ENCODE data around the gene OR51V1. TPM values are rescaled to one million over a fixed set of nuclear protein-coding genes. Genes with fewer than 3 reads are reported as not detected.

OR51V1 gene
- polyA plus RNA-seq, 1 experiment, result not detected

DNA sequence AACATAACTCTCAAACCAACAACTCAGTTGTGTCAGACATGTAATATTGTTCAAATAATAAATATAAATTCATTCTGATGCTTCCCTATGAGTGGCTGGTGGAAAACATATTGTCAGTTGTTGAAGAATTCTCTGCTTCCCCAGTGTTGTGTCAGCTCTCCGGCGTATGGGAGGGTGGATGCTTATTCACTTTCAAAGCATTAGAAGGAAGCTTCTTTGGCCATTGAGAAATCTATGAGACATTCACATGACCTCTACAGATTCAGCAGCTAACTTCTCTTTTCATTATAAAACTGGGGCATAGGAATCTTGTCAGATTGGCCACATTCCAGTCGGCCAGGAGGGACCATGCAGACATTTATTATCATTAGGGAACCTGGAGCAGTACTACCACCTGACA lies 2.9 kb downstream of the OR51V1 start:
- Histone ChIP-seq H3K9me3 (ENCODE audit: control insufficient read depth, insufficient read depth, low read length) (no peaks in the 10 kb centered on the region), H3K27me3 (ENCODE audit: control insufficient read depth, insufficient read depth, low read length) (no peaks in the 10 kb centered on the region), H3K27ac (ENCODE audit: low read depth, low read length) (no peak overlapping the region), H3K4me3 (ENCODE audit: low read depth, low read length) (no peak overlapping the region)
- TF ChIP-seq, protein P1, sequence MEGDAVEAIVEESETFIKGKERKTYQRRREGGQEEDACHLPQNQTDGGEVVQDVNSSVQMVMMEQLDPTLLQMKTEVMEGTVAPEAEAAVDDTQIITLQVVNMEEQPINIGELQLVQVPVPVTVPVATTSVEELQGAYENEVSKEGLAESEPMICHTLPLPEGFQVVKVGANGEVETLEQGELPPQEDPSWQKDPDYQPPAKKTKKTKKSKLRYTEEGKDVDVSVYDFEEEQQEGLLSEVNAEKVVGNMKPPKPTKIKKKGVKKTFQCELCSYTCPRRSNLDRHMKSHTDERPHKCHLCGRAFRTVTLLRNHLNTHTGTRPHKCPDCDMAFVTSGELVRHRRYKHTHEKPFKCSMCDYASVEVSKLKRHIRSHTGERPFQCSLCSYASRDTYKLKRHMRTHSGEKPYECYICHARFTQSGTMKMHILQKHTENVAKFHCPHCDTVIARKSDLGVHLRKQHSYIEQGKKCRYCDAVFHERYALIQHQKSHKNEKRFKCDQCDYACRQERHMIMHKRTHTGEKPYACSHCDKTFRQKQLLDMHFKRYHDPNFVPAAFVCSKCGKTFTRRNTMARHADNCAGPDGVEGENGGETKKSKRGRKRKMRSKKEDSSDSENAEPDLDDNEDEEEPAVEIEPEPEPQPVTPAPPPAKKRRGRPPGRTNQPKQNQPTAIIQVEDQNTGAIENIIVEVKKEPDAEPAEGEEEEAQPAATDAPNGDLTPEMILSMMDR (IDR thresholded peaks at IDR 0.05; ENCODE audit: low read depth, low read length), result no peak
- peak; percentile 7 for DNase-seq (ENCODE audit: low read depth, low spot score)
- CTCF ChIA-PET, result interaction anchor here (1.0 to 1.3 kb wide), 3 partner anchors 74 to 184 kb away, joined by 3 to 4 read pairs (median 3); no protein-coding TSS in a partner anchor
- POLR2A ChIA-PET, result interaction anchor here (0.5 kb wide), 1 partner anchor 131 kb away, joined by 3 read pairs; no protein-coding TSS in a partner anchor

DNA sequence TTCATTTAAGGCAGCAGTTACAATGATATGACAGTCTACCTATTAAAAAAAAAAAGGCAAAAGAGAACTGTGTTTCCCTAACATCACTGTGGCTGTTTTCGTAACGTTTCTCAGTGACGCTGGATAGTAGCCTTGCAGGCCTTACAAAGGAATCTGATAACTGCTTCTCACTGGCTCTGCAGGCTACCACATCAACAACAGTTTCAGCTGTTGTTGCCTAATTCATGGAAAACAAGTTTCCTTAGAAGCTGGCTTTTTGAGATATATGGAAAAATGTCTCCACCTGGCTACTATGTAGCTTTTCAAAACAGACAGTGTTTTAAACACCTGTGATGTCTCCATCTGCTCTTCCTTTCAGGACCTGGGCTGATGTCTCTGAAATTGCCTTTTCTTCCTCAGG lies 3.8 kb downstream of the OR51V1 start:
- CTCF ChIA-PET, result interaction anchor here (0.6 to 1.3 kb wide), 5 partner anchors 73 to 185 kb away, joined by 3 to 4 read pairs (median 3); no protein-coding TSS in a partner anchor
- POLR2A ChIA-PET, result no interaction called here
- Histone ChIP-seq H3K27me3 (ENCODE audit: control insufficient read depth, insufficient read depth, low read length) (no peaks in the 10 kb centered on the region), H3K4me3 (ENCODE audit: low read depth, low read length) (no peak overlapping the region), H3K9me3 (ENCODE audit: control insufficient read depth, insufficient read depth, low read length) (no peaks in the 10 kb centered on the region), H3K27ac (ENCODE audit: low read depth, low read length) (no peak overlapping the region)
- DNase-seq (ENCODE audit: low read depth, low spot score), result no peak
- TF ChIP-seq, protein P1 (IDR thresholded peaks at IDR 0.05; ENCODE audit: low read depth, low read length), result no peak

- Histone ChIP-seq H3K9me3 (ENCODE audit: control insufficient read depth, insufficient read depth, low read length) (no peaks in the 10 kb centered on the region), H3K27ac (ENCODE audit: low read depth, low read length) (no peak overlapping the region), H3K4me3 (ENCODE audit: low read depth, low read length) (no peak overlapping the region), H3K27me3 (ENCODE audit: control insufficient read depth, insufficient read depth, low read length) (no peaks in the 10 kb centered on the region)
- TF ChIP-seq, protein P1 (IDR thresholded peaks at IDR 0.05; ENCODE audit: low read depth, low read length), result no peak
- POLR2A ChIA-PET, result no interaction called here
- CTCF ChIA-PET, result no interaction called here
- DNase-seq (ENCODE audit: low read depth, low spot score), result no peak
Measured at GRCh38 chr11:5196067-5196466, 4.4 kb downstream of the OR51V1 start.

DNA sequence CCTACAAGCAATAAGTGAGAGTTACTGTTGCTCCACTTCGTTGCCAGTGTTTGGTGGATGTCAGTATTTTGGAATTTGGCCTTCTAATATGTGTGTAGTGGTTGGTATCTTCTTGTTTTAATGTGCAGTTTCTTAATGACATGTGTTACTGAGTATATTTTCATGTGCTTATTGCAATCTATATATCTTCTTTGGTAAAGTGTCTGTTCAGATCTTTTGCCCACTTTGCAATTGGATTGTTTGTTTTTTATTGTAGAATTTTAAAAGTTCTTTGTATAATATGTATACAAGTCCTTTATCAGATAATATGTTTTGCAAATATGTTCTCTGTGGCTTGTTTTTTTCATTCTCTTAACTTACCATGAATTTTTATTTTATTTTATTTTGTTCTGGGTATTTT lies 7.7 kb downstream of the OR51V1 start:
- no peaks in the 10 kb centered on the region for H3K9me3 ChIP-seq (ENCODE audit: control insufficient read depth, insufficient read depth, low read length)
- no peak for DNase-seq (ENCODE audit: low read depth, low spot score)
- H3K4me3 ChIP-seq (ENCODE audit: low read depth, low read length), result no peak overlapping the region
- TF ChIP-seq, protein P1 (IDR thresholded peaks at IDR 0.05; ENCODE audit: low read depth, low read length), result no peak
- no peak overlapping the region for H3K27ac ChIP-seq (ENCODE audit: low read depth, low read length)
- no peaks in the 10 kb centered on the region for H3K27me3 ChIP-seq (ENCODE audit: control insufficient read depth, insufficient read depth, low read length)
- POLR2A ChIA-PET, result no interaction called here
- CTCF ChIA-PET, result no interaction called here

- no peaks in the 10 kb centered on the region for H3K9me3 ChIP-seq (ENCODE audit: control insufficient read depth, insufficient read depth, low read length)
- H3K27ac ChIP-seq (ENCODE audit: low read depth, low read length), result no peak overlapping the region
- TF ChIP-seq, protein P1 (IDR thresholded peaks at IDR 0.05; ENCODE audit: low read depth, low read length), result no peak
- ChIA-PET CTCF (no interaction called here), POLR2A (no interaction called here)
- peaks cover 2% of the 10 kb centered on the region for H3K27me3 ChIP-seq (ENCODE audit: control insufficient read depth, insufficient read depth, low read length)
- DNase-seq (ENCODE audit: low read depth, low spot score), result no peak
- H3K4me3 ChIP-seq (ENCODE audit: low read depth, low read length), result no peak overlapping the region
Measured at GRCh38 chr11:5188201-5188600, 12.3 kb downstream of the OR51V1 start.
